ENCODE measurements around the gene ZSCAN18.

- TF ChIP-seq CTCF (IDR thresholded peaks at IDR 0.05) (no peak), POLR2A (IDR thresholded peaks at IDR 0.05) (no peak)
Observed at GRCh38 chr19:58067240-58067912, 30.7 kb downstream of the ZSCAN18 start.

Measured in esophagus squamous epithelium (tissue), 4 donors.